HG03060 (cell line): ENCODE data around the gene RAB31.

Source experiments
- ATAC-seq: cut with Tn5 transposase; IDR thresholded peaks from one replicate; pipeline ENCODE4 v1.9.1; 2021; ENCODE audit warnings: low read depth, moderate number of reproducible peaks; ENCODE audit not compliant: unreplicated experiment

The RAB31 gene

GRCh38 chr18:9831036-9831722 lies 123.1 kb downstream of the RAB31 start:
- no peak for ATAC-seq

GRCh38 chr18:9831723-9832199 lies 123.7 kb downstream of the RAB31 start:
- ATAC-seq: no peak

GRCh38 chr18:9832871-9833270 lies 124.8 kb downstream of the RAB31 start:
- no peak for ATAC-seq

GRCh38 chr18:9834551-9834950 lies 126.5 kb downstream of the RAB31 start:
- ATAC-seq: no peak

GRCh38 chr18:9835113-9835755 lies 127.1 kb downstream of the RAB31 start:
- no peak for ATAC-seq

- ATAC-seq: no peak
These were observed 127.7 kb downstream of the RAB31 start for GRCh38 chr18:9835825-9836224.

- no peak for ATAC-seq
These were observed 130.2 kb downstream of the RAB31 start for GRCh38 chr18:9838144-9838877.

- no peak for ATAC-seq
These were observed 131.1 kb downstream of the RAB31 start for GRCh38 chr18:9839211-9839610.

GRCh38 chr18:9839853-9840252 lies 131.8 kb downstream of the RAB31 start:
- no peak for ATAC-seq

GRCh38 chr18:9841752-9842151 lies 133.7 kb downstream of the RAB31 start:
- ATAC-seq: no peak

- ATAC-seq: no peak
These were observed 134.3 kb downstream of the RAB31 start for GRCh38 chr18:9842448-9842847.

- no peak for ATAC-seq
These were observed 137.2 kb downstream of the RAB31 start for GRCh38 chr18:9845256-9845655.

GRCh38 chr18:9846162-9846925 lies 138.2 kb downstream of the RAB31 start:
- ATAC-seq: no peak

GRCh38 chr18:9848170-9848879 lies 140.2 kb downstream of the RAB31 start:
- ATAC-seq: no peak

- ATAC-seq: no peak
These were observed 141.5 kb downstream of the RAB31 start for GRCh38 chr18:9849407-9850283.

- ATAC-seq: no peak
These were observed 142.2 kb downstream of the RAB31 start for GRCh38 chr18:9850309-9850708.

- ATAC-seq: no peak
These were observed 143.4 kb downstream of the RAB31 start for GRCh38 chr18:9851511-9851910.

- no peak for ATAC-seq
These were observed 144.4 kb downstream of the RAB31 start for GRCh38 chr18:9852266-9853081.
